ENCODE measurements around the gene GUCA2A.
"Not testable (repeated sequence)": the region's sequence is repeated elsewhere in the genome, so short reads cannot be mapped to it uniquely, and the experiment has no call there.

GUCA2A gene

GRCh38 chr1:42164551-42165420 is at the start of gene GUCA2A:
GUCA2A (minus strand) TSS chr1:42164745; CDS start chr1:42164712, 33 bp downstream.
- no peak for DNase-seq (ENCODE audit: low read depth)

- DNase-seq (ENCODE audit: low read depth) = no peak
Measured at GRCh38 chr1:42211224-42211623, 46.7 kb upstream of the GUCA2A start.

GRCh38 chr1:42210421-42211133 is 46.0 kb upstream of the GUCA2A start:
- no peak for DNase-seq (ENCODE audit: low read depth)

- no peak for DNase-seq (ENCODE audit: low read depth)
Measured at GRCh38 chr1:42209526-42210251, 45.1 kb upstream of the GUCA2A start.

GRCh38 chr1:42206930-42207329 is 42.4 kb upstream of the GUCA2A start:
- not testable (repeated sequence) for DNase-seq (ENCODE audit: low read depth)

GRCh38 chr1:42206164-42206563 is 41.6 kb upstream of the GUCA2A start:
- DNase-seq (ENCODE audit: low read depth) = peak; percentile 30

GRCh38 chr1:42201986-42202385 is 37.4 kb upstream of the GUCA2A start:
- DNase-seq (ENCODE audit: low read depth) = no peak

- no peak for DNase-seq (ENCODE audit: low read depth)
Measured at GRCh38 chr1:42198251-42198650, 33.7 kb upstream of the GUCA2A start.

GRCh38 chr1:42195841-42196240 is 31.3 kb upstream of the GUCA2A start:
- no peak for DNase-seq (ENCODE audit: low read depth)

GRCh38 chr1:42192106-42192505 is 27.6 kb upstream of the GUCA2A start:
- no peak for DNase-seq (ENCODE audit: low read depth)

- no peak for DNase-seq (ENCODE audit: low read depth)
Measured at GRCh38 chr1:42191319-42191718, 26.8 kb upstream of the GUCA2A start.

- peak; percentile 41 for DNase-seq (ENCODE audit: low read depth)
Measured at GRCh38 chr1:42189931-42190853, 25.6 kb upstream of the GUCA2A start.

GRCh38 chr1:42186152-42186551 is 21.6 kb upstream of the GUCA2A start:
- peak; percentile 74 for DNase-seq (ENCODE audit: low read depth)

- DNase-seq (ENCODE audit: low read depth) = no peak
Measured at GRCh38 chr1:42184616-42185015, 20.1 kb upstream of the GUCA2A start.

- DNase-seq (ENCODE audit: low read depth) = no peak
Measured at GRCh38 chr1:42183957-42184268, 19.4 kb upstream of the GUCA2A start.

GRCh38 chr1:42183210-42183956 is 18.8 kb upstream of the GUCA2A start:
- DNase-seq (ENCODE audit: low read depth) = no peak

GRCh38 chr1:42181687-42182086 is 17.1 kb upstream of the GUCA2A start:
- DNase-seq (ENCODE audit: low read depth) = no peak

- no peak for DNase-seq (ENCODE audit: low read depth)
Measured at GRCh38 chr1:42179900-42180329, 15.4 kb upstream of the GUCA2A start.

- peak; percentile 89 for DNase-seq (ENCODE audit: low read depth)
Measured at GRCh38 chr1:42179275-42179674, 14.7 kb upstream of the GUCA2A start.

GRCh38 chr1:42178249-42178648 is 13.7 kb upstream of the GUCA2A start:
- peak; percentile 57 for DNase-seq (ENCODE audit: low read depth)

- DNase-seq (ENCODE audit: low read depth) = peak; percentile 84
Measured at GRCh38 chr1:42177541-42177981, 13.0 kb upstream of the GUCA2A start.

All from iris pigment epithelial cell (primary cell).